HL-60/S4 treated with retinoic acid at 250 ng/mL for 4 days and 3 days (cell line): ENCODE measurements around the gene MYH3.

ENCODE experiments used
- in situ Hi-C: fragments of 300-500 bp; cut with MboI; formaldehyde crosslinking; loops from 2 replicates; pipeline ENCODE4 v1.7.0; 2022; ENCODE audit warnings: low sequenced_read_pairs

MYH3 gene

DNA sequence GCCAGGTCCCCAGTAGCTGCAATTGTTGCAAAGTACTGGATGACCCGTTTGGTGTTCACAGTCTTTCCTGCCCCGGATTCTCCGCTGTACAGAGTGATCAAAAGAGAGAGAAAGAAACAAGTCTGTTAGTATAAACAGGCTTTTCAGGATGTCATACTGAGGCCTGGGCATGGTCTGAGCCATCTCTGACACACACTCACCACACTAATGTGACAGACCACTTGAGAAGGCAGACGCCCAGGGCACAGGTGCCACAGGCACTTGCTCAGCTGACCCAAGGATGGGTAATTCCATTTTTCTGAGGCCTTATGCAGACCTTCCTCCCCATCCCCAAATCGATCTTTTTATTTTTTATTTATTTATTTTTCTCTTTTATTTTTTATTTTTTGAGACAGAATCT lies 7.5 kb downstream of the MYH3 start:
- in situ Hi-C loops = no loop called here

DNA sequence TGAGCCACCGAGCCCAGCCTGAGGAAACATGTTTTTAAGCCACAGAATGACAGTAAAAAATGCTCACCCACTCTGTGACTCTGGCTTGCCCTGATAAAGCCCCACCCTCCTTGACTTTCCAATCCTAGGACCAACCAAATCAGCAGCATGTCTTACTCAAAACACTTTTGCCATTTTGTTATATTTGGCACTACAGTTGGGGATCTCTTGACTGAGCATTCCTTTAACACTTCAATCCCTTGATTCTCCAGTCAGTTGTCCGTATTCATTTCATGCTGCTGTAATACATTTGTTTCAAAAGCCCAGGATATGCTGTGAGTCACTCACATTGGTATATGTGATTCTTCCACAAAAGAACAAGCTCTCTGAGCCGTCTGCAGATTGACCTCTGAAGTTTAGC lies 8.2 kb downstream of the MYH3 start:
- in situ Hi-C loops = no loop called here

DNA sequence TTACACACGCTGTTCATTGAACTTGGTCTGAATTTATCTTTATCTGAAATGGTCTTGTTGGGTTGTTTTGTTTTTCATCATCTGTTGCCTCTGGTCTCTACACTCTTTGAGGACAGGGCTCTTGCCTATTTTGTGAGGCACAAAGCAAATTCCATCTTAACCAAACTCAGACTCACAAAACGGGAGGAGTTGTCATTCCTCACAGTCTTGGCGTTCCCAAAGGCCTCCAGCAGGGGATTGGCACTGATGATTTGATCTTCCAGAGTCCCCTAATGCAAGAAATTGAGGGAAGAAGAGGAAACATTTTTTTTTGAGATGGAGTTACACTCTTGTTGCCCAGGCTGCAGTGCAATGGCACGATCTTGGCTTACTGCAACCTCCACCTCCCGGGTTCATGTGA lies 8.7 kb downstream of the MYH3 start:
- in situ Hi-C loops = no loop called here

DNA sequence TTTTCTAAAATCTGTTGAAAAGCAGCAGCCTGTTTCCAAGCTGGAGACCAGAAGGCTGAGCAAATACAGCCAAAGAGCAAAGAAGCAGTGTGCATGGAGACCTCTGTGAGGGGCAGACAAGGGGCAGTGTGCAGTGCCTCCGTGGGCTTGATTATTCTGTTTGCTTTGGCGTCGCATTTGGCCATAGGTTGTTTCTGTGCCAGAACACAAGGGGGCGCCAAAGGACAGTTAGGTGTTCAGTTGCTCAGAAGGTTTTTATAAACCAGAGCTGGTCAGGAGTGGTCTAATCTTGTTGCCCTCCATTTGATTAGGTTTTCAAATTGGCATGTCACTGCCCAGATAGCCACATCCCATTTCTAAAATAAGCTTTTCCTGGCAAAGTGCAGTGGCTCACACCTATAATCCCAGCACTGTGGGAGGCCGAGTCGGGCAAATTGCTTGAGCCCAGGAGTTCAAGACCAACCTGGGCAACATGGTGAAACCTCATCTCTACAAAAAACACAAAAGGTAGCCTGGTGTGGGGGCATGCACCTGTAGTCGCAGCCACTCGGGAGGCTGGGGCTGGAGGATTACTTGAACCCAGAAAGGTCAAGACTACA lies 10.6 kb downstream of the MYH3 start:
- in situ Hi-C loops = no loop called here

DNA sequence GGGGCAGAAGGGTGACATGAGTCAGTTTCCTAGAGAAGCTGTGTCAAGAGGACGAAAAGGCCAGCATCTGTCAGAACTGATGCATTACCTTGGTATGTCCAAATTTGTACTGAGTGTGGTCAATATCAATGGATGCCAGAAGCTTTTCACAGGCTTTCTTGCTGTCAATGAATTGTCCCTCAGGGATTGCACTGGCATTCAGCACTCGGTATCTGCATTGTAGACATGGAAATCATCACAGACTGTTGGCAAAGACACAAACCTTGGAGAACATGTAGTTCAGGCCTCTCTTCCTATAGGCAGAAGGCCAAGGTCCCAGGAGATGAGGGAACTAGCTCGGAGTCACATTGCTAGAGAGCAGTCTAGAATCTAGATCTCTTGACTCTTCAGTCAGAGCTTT lies 16.6 kb downstream of the MYH3 start:
- in situ Hi-C loops = no loop called here

DNA sequence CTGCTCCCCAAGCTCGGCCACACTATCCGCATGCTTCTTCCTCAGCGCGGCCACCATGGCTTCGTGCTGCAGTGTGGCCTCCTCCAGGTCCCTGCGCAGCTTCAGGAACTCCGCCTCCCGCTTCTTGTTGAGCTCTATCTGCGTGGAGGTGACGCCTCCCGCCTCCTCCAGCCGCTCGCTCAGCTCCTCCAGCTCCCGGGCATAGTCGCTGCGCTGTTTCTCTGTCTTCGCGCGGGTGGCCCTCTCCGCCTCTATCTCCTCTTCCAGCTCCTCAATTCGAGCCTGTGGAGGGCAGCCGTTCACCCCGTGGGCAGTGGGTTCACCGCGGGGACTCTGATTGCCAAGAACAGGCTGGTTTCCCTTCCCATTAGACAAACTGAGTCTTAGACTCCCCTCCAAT lies 19.0 kb downstream of the MYH3 start:
- in situ Hi-C loops = no loop called here

DNA sequence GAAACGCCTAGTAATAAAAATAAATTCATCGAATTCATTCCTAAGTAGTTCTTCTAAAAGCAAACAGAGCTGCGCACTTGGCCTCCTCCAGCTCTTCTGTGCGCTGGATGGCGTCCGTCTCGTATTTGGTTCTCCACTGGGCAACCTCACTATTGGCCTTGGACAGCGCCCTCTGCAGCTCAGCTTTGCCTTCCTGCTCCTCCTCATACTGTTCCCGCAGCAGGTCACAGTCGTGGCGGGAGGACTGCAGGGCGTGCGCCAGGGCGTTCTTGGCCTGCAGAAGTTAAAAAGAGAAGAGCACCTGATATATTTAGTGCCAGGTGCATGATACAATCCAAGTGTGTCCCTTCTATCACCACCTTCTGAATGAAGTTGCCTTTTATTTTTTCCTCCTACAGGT lies 21.8 kb downstream of the MYH3 start:
- in situ Hi-C loops = no loop called here

DNA sequence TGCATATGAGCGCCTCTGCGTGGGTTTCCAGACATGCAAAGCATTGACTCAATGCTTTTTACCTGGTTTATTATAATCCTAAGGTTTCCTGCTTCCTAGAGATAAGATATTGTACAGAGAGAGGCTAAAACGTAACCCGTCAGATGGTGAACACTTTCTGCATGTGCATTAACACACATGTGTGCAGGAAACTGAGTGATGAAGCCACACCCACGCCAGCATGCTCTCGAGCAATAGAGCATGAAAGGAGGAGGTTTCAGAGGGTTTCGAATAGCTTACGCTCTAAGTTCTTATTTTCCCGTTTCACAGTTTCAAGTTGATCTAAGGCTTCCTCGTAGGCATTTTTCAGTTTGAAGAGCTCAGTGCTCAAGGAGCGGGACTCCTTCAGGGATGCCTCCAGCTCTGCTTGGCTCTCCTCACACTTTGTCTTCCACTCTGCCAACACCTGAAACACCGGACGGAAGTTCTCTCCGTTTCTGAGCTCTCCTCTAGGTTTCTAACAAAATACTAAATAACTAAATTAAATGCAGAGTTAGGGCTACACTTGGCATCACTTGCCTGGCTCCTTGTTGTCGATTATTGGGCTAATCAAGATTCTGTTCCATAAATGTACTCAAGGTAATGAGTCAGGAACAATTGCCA lies 23.2 kb downstream of the MYH3 start:
- in situ Hi-C loops = no loop called here

DNA sequence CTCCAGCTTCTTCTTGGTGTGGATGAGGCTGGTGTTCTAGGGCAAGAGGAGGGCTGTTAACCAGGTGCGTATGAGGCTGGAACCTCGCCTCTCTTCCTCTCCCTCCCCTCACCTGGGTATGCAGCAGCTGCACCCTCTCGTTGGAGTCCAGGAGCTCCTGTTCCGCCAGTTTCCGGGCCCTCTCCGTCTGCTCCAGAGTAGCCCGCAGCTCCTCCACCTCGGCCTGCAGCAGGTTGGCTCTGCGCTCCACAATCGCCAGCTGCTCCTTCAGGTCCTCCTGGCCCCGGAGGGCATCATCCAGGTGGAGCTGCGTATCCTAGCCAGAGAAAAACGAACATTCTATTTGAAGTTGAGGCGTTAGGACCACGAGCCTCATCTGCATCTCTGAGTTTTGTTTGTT lies 25.4 kb downstream of the MYH3 start:
- in situ Hi-C loops = no loop called here

DNA sequence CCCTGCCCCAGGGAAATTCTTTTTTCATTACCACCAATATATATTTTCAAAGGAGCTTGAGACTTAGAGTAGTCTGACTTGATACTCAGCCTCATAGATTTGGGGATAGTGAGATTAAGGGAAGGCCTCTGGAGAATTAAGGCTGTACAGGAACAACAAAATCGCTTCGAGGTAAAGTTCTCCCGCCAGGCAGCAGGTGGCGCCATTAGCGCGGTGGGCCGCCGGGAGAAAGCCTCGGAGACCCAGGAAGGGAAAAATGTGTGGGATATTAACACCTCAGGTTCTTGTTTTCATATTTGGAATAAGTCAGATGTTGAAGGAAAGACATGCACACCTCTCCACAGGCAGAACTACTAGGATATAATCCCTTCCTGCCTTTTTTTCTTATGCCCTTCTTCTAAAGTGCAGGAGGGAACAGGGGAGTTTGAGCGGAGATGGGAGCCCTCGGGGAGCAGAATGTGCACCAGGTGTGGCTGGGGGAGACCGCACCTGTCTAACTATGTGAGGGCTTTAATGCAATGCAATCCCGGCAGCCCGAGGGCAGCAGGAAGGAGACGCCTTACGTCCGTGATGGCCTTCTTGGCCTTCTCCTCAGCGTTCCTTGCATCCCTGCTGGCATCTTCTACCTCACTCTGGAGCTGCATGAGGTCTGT lies 25.9 kb downstream of the MYH3 start:
- in situ Hi-C loops = no loop called here

DNA sequence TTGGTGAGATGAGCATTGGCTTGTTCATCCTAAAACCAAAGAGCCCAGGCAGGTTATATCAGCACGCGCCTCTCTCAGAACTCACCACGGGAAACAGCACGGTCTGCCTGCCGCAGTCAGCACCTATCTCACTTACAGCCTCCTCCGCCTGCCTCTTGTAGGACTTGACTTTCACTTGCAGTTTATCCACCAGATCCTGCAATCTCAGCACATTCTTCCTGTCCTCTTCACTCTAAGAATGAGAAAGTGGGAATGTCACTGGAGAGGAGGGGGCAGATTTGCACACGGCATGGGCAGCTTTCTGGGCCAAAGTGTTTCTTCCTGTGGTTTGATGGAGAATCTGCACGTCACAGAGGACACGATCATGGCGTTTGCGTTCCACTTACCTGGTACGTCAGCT lies 27.4 kb downstream of the MYH3 start:
- in situ Hi-C loops = no loop called here

DNA sequence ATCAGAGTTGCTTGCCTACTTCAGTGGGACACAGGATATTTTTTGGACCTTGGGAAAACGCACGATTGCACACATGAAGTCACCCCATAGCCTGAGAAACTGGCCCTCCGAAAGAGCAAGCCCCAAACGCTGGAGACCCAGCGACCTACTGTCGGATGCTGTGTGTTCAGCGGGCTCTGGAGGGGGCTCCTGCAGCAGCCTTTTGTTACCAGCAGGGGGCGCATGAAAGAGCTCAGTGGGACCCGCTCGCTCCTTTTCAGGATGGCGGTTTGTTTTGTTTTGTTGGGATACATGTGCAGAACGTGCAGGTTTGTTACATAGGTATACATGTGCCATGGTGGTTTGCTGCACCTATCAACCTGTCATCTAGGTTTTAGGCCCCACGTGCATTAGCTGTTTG lies 28.4 kb downstream of the MYH3 start:
- in situ Hi-C loops = no loop called here

DNA sequence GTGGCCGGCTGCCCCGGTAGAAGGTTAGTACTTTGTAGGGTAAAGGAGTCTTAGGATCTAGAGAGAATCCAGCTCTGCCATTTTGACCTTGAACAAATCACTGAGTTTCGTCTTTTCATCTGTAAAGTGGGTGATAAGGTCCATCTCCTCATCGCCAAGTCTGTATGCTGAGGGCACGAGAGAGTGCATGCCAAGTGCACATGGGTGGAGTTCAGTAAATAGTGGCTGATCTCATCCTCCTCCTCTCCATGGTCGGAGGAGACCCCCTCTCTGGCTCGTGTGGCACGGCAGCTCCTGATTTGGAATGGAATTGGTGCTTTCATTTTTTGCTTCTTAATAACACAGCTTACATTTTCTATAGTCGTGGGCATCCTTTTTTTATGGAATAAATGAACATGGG lies 30.7 kb downstream of the MYH3 start:
- in situ Hi-C loops = no loop called here

DNA sequence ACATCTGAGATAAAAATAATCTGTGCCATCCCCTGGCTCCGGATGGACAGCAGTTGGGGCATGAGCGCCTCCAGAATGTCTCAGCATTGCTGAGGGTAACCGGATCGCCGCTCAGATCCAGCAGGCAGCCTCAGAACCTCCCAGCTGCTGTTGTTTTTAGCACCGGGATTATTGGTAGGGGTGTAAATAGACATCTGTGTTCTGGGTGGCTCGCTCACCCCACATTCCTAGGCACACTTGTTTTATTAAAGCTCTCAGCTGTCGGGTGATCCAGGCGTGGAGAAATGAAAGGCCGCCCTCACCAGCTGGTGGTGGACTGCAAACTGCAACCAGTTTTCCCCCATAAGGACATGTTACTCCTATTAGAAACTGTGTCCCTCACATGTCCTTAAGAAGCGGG lies 32.1 kb downstream of the MYH3 start:
- in situ Hi-C loops = loop anchor here (25.0 kb wide), 2 partner anchors 313 to 713 kb away; partner anchors contain the start of gene RCVRN

DNA sequence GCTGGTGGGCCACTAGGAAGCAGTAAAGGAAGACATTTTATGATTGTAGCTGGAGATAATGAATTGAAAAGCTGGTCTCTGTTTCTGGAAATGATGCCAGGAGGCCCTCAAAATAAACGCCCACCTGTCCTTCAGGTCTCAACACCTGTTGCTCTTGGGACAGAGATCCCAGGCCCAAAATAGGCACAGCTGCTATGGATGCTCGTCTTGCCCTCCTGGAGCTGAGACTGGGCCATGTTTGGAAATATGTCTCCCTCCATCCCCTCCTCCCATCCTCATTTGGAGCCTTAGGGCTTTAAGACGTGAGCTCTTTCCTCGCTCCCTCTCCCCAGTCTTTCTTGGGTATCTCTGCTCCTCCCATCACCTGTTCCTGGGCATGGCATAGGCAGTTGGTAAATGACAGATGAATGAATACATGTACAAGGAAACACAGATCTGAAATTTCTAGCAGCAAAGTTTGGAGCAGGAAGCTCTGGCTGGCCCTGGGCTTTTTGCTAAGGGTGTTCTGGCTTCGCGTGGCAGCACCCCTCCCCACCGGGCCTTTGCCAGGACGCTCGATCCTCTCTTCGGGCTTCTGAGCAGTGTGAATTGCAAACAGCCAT lies 33.3 kb downstream of the MYH3 start:
- in situ Hi-C loops = loop anchor here (25.0 kb wide), 2 partner anchors 312 to 712 kb away; partner anchors contain the start of gene RCVRN

DNA sequence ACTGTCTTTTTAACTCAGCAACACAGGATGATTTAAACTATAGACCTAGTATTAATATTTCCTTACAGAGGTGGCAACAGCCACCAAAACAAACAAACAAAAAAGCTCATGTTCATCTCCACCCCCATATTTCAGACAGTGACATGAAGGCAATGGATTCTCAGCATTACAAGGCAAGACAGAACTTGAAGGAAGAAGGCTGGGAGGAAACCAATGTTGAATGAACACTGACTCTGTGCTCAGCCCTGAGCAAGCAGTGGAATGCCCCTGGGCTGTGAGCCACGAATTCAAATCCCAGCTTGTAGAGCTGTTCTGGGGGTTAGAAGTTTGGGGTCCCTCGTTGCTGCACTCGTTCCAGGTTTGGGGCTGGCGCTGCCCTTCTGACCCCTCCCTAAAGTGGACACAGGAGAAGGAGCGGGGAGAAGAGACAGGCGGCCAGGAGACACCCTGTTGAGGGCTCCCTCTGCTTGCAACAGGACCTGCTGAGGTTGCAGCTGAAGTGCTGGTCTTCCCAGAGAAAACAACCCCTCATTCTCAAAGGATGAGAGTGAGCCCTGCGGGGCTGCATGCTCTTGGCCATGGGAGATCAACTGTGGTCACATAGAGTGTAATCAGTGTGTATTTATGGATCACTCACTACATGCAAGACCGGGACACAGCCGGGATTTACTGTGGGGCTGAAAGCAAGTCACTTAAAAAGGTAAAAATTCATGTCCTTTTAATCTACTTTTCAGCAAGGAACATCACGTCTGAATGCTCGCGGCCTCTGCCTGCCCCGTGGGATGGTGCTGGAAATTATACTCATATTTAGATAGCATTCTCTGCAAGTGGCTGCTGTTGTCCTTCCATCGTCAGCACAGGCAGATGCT lies 34.3 kb downstream of the MYH3 start:
- in situ Hi-C loops = loop anchor here (25.0 kb wide), 2 partner anchors 311 to 711 kb away; partner anchors contain the start of gene RCVRN

DNA sequence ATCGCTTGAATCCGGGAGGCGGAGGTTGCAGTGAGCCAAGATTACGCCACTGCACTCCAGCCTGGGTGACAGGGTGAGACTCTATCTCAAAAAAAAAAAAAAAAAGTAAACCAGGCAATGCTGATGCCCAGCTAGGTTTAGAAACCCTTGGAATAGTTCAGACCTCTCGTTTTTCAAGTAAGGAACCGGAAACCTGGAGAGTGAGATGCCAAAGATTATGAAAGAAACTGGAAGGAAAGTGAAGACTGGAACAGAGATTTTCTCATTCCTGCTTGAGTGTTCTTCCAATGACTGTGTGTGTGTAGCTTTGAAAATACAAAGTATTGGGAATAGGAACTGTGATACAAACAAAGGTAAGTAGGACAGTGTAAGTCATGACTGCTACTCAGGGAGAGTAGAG lies 35.7 kb downstream of the MYH3 start:
- in situ Hi-C loops = loop anchor here (25.0 kb wide), 2 partner anchors 309 to 709 kb away; partner anchors contain the start of gene RCVRN

DNA sequence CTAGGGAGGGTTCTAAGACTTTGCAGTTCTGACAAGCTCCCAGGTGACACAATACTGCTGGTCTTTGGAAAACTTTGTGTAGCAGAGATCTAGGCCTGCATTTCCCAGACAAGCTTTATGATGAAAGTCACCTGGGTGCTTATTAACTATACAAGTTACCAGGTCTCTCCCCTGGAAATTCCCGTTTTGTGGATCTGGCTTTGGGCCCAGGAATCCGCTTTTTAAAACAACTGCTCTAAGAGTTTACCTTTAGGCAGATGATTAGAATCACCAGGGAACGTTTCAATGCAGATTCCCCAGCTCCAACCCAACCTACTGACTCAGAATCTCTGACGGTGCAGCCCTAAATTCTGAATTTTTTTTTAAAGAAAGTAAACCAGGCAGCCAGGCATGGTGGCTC lies 36.3 kb downstream of the MYH3 start:
- in situ Hi-C loops = loop anchor here (25.0 kb wide), 2 partner anchors 309 to 709 kb away; partner anchors contain the start of gene RCVRN

DNA sequence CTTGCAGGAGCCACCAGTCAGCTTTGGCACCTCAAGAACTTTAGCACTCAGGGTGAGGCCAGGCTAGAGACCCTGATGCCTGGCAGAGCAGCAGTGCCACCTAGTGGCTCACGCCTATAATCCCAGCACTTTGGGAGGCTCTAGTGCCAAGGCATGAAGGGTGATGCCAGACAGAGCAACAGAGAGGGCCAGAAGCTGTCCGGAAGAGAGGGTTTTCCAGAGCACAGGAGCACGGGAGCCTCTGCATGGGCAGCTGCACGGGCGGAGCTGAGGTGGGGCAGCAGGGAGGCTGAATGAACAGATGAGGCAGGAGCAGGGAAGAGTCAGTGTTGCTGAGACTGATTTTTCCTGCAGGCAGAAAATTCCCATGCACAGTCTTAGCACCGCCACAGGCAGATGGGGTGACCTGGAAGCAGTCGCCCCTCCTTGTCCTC lies 38.9 kb downstream of the MYH3 start:
- in situ Hi-C loops = loop anchor here (25.0 kb wide), 2 partner anchors 306 to 706 kb away; partner anchors contain the start of gene RCVRN

DNA sequence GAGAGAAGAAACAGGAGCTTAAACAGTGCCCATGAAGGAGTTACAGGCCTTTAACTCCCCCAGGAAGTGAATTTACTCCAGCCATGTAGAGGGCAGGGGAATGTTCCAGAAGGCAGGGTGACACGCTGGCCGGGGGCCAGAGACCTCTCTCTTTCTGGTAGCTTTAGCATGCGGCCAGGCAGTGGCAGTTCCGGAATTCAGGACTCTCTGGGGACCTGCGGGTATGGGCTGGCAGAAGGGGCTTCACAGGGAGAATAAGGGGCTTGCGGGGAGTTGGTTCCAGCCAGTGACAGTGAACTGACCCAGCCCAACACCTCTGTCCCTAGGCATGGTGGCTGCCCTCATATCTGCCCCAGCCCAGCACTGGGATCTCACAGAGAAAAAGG lies 40.0 kb downstream of the MYH3 start:
- in situ Hi-C loops = loop anchor here (25.0 kb wide), 2 partner anchors 305 to 705 kb away; partner anchors contain the start of gene RCVRN
